HEK293 (cell line): ENCODE measurements around the gene MMP15.

ENCODE experiments used
- ATF2 ChIP-seq: fragments of 450-650 bp; formaldehyde crosslinking; IDR thresholded peaks from 2 replicates; pipeline ENCODE4 v1.5.1; 2016; ENCODE audit warnings: missing biosample characterization, missing genetic modification characterization, low read depth
- CTCF ChIP-seq: fragments of 450-650 bp; formaldehyde crosslinking; IDR thresholded peaks from 2 replicates; pipeline ENCODE4 v1.5.1; 2016; ENCODE audit warnings: missing biosample characterization, missing genetic modification characterization
- ELK4 ChIP-seq: IDR thresholded peaks from 2 replicates; pipeline ENCODE4 v1.6.1; 2011; ENCODE audit warnings: mild to moderate bottlenecking, low read depth, low read length, borderline replicate concordance
- GLI2 ChIP-seq: fragments of 450-650 bp; formaldehyde crosslinking; IDR thresholded peaks from 2 replicates; pipeline ENCODE4; 2017; ENCODE audit warnings: missing biosample characterization, missing genetic modification characterization, low read depth, borderline replicate concordance
- HIC1 ChIP-seq: fragments of 450-650 bp; formaldehyde crosslinking; IDR thresholded peaks from 2 replicates; pipeline ENCODE4 v1.5.1; 2016; ENCODE audit warnings: missing biosample characterization, missing genetic modification characterization
- KLF7 ChIP-seq: fragments of 450-650 bp; formaldehyde crosslinking; IDR thresholded peaks from 2 replicates; pipeline ENCODE4 v1.5.1; 2016; ENCODE audit warnings: missing biosample characterization, missing genetic modification characterization, borderline replicate concordance
- WT1 ChIP-seq: fragments of 450-650 bp; formaldehyde crosslinking; IDR thresholded peaks from 2 replicates; pipeline ENCODE4 v1.5.1; 2016; ENCODE audit warnings: missing biosample characterization, missing genetic modification characterization
- ZBTB21 ChIP-seq: fragments of 450-650 bp; formaldehyde crosslinking; IDR thresholded peaks from 2 replicates; pipeline ENCODE4 v1.5.1; 2017; ENCODE audit warnings: missing biosample characterization, missing genetic modification characterization
- ZBTB49 ChIP-seq: fragments of 450-650 bp; formaldehyde crosslinking; IDR thresholded peaks from 2 replicates; pipeline ENCODE4 v1.5.1; 2016; ENCODE audit warnings: missing biosample characterization, missing genetic modification characterization, low read depth
- ZNF449 ChIP-seq: fragments of 450-650 bp; formaldehyde crosslinking; IDR thresholded peaks from 2 replicates; pipeline ENCODE4 v1.5.1; 2017; ENCODE audit warnings: missing biosample characterization, mild to moderate bottlenecking, missing genetic modification characterization, moderate library complexity
- ZNF555 ChIP-seq: fragments of 450-650 bp; formaldehyde crosslinking; conservative IDR thresholded peaks from 2 replicates; pipeline ENCODE4 v1.5.1; 2017; ENCODE audit warnings: missing biosample characterization, mild to moderate bottlenecking, missing genetic modification characterization, inconsistent platforms
- ZNF639 ChIP-seq: fragments of 450-650 bp; formaldehyde crosslinking; IDR thresholded peaks from 2 replicates; pipeline ENCODE4 v1.5.1; 2016; ENCODE audit warnings: missing biosample characterization, missing genetic modification characterization
- ZNF658 ChIP-seq: fragments of 450-650 bp; formaldehyde crosslinking; IDR thresholded peaks from 2 replicates; pipeline ENCODE4; 2016; ENCODE audit warnings: missing biosample characterization, missing genetic modification characterization
- ZSCAN5A ChIP-seq: fragments of 450-650 bp; formaldehyde crosslinking; IDR thresholded peaks from 2 replicates; pipeline ENCODE4 v1.5.1; 2016; ENCODE audit warnings: missing biosample characterization, missing genetic modification characterization

- TF ChIP-seq CTCF: no peak
- no peak for TF ChIP-seq ZBTB21
- no peak for TF ChIP-seq ZNF658 (tag by site-specific recombination)
- TF ChIP-seq ATF2 (tag by site-specific recombination): no peak
- TF ChIP-seq ZBTB49 (tag by site-specific recombination): no peak
- TF ChIP-seq ZNF555 (tag by site-specific recombination): no peak
- no peak for TF ChIP-seq ZNF639 (tag by site-specific recombination)
- no peak for TF ChIP-seq GLI2 (tag by site-specific recombination)
- TF ChIP-seq ZNF449 (tag by site-specific recombination): no peak
- TF ChIP-seq WT1 (tag by site-specific recombination): no peak
- no peak for TF ChIP-seq HIC1 (tag by site-specific recombination)
- no peak for TF ChIP-seq ZSCAN5A
- no peak for TF ChIP-seq KLF7 (tag by site-specific recombination)
- no peak for TF ChIP-seq ELK4
Observed at GRCh38 chr16:57987441-57988177, 37.9 kb upstream of the MMP15 start.
